ENCODE measurements around the gene PHKB.

PHKB gene

DNA sequence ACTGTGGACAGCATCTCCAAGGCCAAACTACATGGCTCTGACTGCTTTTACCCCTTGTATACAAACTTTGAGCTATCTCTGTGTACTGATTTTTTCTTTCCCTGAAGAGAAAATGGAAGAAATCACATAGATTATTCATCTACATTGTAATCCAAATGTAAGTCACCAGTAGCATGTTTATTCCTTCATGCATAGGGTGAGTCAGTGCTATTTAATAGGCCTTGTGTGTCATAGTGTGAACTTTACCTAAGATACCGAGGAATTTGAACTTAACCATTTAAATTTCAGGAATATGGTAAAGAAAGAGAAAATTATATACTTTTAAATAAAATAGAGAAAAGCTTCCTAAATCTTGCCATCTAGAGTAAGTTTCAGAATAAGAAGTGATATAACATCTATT lies 16.5 kb downstream of the PHKB start:
- Mint-ChIP-seq H3K9me3 (no peaks in the 10 kb centered on the region), H3K36me3 (ENCODE audit: low read depth) (peaks cover 6% of the 10 kb centered on the region), H3K27ac (no peak overlapping the region), H3K4me3 (no peak overlapping the region), H3K4me1 (ENCODE audit: low read depth) (no peaks in the 10 kb centered on the region), H3K27me3 (ENCODE audit: low read depth) (no peaks in the 10 kb centered on the region)
- DNase-seq (ENCODE audit: low spot score): no peak

DNA sequence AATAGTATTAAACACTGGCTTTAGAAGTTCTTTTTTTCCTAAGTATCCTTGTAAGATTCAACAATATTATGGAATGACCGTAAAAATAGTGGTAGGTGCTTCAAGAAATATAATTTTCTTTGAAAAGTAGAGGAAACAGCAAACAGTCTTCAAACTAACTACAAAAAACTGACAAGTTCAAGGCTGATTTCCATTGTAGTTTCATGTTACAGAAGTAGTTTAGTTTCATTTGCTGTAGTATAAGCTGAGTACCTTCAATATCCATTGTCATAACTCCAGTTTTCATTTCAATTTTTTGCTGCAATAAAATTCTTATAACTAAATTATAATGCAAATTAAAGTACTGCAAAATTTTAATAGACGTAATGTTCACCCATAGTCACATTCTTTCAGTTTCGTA lies 19.3 kb downstream of the PHKB start:
- peaks cover 6% of the 10 kb centered on the region for H3K36me3 Mint-ChIP-seq (ENCODE audit: low read depth)
- H3K4me3 Mint-ChIP-seq: no peak overlapping the region
- no peaks in the 10 kb centered on the region for H3K4me1 Mint-ChIP-seq (ENCODE audit: low read depth)
- no peaks in the 10 kb centered on the region for H3K27me3 Mint-ChIP-seq (ENCODE audit: low read depth)
- no peaks in the 10 kb centered on the region for H3K9me3 Mint-ChIP-seq
- DNase-seq (ENCODE audit: low spot score): no peak
- H3K27ac Mint-ChIP-seq: no peak overlapping the region

DNA sequence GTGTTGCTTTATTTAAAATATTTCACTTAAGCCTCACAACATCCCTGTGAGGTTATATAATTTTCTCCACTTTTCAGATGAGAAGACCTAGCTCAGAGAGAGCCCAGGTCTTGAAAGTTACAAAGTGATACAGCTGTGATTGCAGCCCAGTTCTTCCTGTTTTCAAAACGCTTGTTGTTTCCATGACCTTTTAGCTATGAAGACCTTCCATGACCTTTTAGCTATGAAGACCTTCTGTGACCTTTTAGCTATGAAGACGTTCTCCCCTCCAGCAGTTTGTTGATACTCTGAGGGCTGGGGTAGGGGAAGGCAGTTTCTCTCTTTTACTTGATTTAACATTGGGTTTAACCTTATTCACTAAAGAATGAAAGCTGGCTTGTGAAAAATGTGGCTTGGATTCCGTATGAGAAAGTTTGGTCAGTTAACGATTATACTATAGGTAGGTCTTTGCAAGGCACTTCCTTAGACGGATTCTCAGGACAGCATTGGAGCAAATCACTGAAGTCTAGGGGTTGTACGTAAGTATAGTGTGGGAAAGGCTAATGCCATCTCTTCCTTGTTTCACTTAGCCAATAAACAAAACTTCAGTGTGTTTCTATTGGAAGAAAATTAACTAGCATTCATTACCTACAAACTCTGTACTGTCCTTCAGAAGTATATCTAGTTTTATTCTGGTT lies 20.7 kb downstream of the PHKB start:
- no peak overlapping the region for H3K27ac Mint-ChIP-seq
- peaks cover 9% of the 10 kb centered on the region for H3K36me3 Mint-ChIP-seq (ENCODE audit: low read depth)
- no peak overlapping the region for H3K4me3 Mint-ChIP-seq
- no peaks in the 10 kb centered on the region for H3K9me3 Mint-ChIP-seq
- no peak for DNase-seq (ENCODE audit: low spot score)
- H3K27me3 Mint-ChIP-seq (ENCODE audit: low read depth): no peaks in the 10 kb centered on the region
- no peaks in the 10 kb centered on the region for H3K4me1 Mint-ChIP-seq (ENCODE audit: low read depth)

DNA sequence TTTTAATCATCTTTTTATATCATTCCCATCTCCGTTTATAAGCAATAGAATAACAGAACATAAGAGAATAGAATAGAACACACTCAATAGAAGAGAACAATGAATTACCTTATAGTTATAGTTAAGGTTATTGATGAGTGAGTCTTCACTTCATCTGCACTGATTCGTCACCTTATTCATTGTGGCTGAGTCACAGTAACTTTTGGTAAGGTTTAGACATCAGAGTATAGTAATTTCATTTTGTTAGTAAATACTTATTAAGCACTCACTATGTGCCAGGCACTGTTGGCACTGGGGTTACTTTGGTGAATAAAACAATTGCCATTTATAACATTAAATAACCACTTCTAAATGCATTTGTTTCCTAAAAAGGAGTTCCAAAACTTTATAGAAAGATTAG lies 22.5 kb downstream of the PHKB start:
- Mint-ChIP-seq H3K36me3 (ENCODE audit: low read depth) (peaks cover 20% of the 10 kb centered on the region), H3K4me1 (ENCODE audit: low read depth) (no peaks in the 10 kb centered on the region), H3K27ac (no peak overlapping the region), H3K27me3 (ENCODE audit: low read depth) (no peaks in the 10 kb centered on the region), H3K9me3 (peaks cover 6% of the 10 kb centered on the region), H3K4me3 (no peak overlapping the region)
- DNase-seq (ENCODE audit: low spot score): no peak

DNA sequence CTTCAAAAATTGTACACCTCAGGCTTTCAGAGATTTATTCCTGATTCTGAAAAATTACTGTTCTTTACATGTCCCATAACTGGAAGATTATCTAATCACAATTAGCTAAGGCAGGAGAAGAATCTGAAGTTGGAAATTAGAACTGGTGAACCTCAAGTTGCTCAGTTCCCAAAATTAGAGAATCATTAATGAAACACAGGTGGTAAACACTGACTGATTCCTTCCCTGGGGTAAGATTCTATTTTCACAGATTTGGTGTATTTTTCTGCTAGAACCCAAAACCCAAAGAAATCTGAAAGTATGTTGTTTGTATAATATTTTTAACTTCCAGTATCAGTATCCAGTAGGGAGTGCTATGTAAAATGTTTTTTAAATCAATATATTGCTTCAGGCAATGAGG lies 25.7 kb downstream of the PHKB start:
- Mint-ChIP-seq H3K9me3 (peaks cover 29% of the 10 kb centered on the region), H3K4me1 (ENCODE audit: low read depth) (no peaks in the 10 kb centered on the region), H3K4me3 (no peak overlapping the region), H3K27ac (no peak overlapping the region), H3K27me3 (ENCODE audit: low read depth) (no peaks in the 10 kb centered on the region), H3K36me3 (ENCODE audit: low read depth) (peaks cover 26% of the 10 kb centered on the region)
- DNase-seq (ENCODE audit: low spot score): no peak

DNA sequence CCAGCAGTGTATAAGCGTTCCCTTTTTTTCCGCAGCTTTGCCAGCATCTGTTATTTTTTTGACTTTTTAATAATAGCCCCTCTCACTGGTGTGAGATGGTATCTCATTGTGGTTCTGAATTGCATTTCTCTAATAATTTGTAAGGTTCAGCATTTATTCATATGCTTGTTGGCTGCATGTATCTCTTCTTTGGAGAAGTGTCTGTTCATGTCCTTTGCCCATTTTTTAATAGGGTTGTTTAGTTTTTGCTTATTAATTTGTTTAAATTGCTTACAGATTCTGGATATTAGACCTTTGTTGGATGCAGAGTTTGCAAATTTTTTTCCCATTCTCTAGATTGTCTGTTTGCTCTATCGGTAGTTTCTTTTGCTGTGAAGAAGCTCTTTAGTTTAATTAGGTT lies 26.9 kb downstream of the PHKB start:
- Mint-ChIP-seq H3K9me3 (peaks cover 29% of the 10 kb centered on the region), H3K4me1 (ENCODE audit: low read depth) (peaks cover 7% of the 10 kb centered on the region), H3K4me3 (no peak overlapping the region), H3K27ac (no peak overlapping the region), H3K27me3 (ENCODE audit: low read depth) (no peaks in the 10 kb centered on the region), H3K36me3 (ENCODE audit: low read depth) (peaks cover 26% of the 10 kb centered on the region)
- DNase-seq (ENCODE audit: low spot score): no peak

DNA sequence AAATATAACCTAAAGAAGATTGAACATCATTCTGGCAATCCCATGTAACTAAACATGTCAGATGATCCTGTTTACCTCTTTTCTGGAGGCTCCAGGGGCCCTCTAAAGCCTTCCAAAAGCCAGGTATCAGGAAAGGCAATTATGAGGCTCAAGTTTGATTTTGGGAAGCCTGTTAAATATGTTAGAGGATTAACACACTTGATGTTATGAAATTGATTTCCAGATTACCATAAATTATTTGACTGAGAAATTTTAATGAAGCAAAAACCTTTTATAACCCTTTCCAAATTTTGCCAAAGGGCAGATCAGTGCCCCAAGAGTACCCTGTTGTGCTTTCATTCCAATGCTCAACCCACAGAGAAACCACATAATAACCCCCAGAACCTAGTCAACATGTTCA lies 29.3 kb downstream of the PHKB start:
- peaks cover 26% of the 10 kb centered on the region for H3K36me3 Mint-ChIP-seq (ENCODE audit: low read depth)

DNA sequence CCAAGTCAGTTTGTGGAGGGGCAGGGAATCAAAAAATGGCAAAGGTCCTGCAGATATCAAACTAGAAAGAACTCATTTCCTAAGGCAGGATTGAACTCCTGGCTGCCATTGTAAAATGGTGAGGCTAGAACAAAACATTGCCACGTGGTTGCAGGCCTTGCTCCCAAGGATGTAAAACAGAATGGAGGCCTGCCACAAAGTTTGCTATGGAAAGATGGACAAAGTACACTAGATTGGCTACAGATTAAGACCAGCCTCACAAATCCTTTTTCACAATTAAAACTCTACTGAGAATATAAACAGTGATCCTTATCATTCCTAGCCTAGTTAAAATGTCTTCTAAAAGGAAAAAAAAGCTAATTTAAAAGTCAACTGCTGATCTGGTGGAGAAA lies 30.9 kb downstream of the PHKB start:
- H3K4me3 Mint-ChIP-seq: no peak overlapping the region
- H3K27me3 Mint-ChIP-seq (ENCODE audit: low read depth): no peaks in the 10 kb centered on the region
- no peak overlapping the region for H3K27ac Mint-ChIP-seq
- peaks cover 22% of the 10 kb centered on the region for H3K36me3 Mint-ChIP-seq (ENCODE audit: low read depth)
- H3K9me3 Mint-ChIP-seq: peaks cover 29% of the 10 kb centered on the region
- no peak for DNase-seq (ENCODE audit: low spot score)
- peaks cover 11% of the 10 kb centered on the region for H3K4me1 Mint-ChIP-seq (ENCODE audit: low read depth)

More for the DNA sequence above, 29.3 kb downstream of the PHKB start:
- no peak for DNase-seq (ENCODE audit: low spot score)
- peaks cover 11% of the 10 kb centered on the region for H3K4me1 Mint-ChIP-seq (ENCODE audit: low read depth)
- no peak overlapping the region for H3K4me3 Mint-ChIP-seq
- no peaks in the 10 kb centered on the region for H3K27me3 Mint-ChIP-seq (ENCODE audit: low read depth)
- peaks cover 29% of the 10 kb centered on the region for H3K9me3 Mint-ChIP-seq
- no peak overlapping the region for H3K27ac Mint-ChIP-seq

DNA sequence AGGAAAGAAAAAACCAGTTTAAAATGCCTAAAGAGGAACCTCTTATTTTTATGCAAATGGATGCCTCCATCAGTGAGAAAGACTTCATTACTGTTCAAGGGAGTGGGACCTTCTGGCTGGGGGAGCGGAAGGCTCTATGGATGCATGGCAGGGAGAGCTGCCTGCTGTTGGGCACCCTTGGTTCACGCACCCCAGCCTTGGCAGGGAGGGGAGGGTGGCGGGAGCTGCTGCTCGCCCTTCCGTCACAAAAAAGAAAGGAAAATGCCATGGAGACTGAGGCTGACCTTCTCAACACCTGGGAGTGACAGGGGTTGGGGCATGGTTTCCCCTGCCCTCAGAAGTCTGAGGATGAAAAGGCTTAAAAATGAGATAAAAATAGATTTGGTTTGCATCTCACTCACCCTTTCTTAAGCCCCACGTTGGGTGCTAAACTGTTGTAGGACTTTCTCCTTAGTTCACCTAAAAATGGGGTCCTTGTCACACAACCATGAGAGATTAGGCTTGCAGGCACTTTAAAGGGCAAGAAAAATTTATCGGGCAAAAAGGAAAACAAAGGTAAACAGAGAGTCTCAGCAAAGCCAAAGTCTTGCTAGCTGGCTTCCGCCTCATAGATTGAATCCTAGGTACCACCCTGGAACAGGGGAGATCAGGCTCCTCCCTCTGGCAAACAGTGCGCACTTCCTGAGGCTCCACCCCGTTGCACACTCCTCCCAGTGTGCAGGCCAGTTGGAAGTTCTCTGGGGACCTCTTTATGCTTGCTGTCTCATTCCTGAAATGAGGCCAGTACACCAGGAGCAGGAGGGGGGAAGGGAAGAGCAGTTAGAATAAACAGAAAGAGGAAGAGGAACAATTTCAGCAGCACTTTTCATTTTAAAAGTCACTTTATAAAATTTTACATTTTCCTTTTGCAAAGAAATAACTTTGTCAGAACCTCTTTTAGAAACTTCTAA lies 31.6 kb downstream of the PHKB start:
- H3K36me3 Mint-ChIP-seq (ENCODE audit: low read depth): peaks cover 24% of the 10 kb centered on the region
- H3K9me3 Mint-ChIP-seq: peaks cover 29% of the 10 kb centered on the region
- peak overlapping the region; percentile 78 for H3K27ac Mint-ChIP-seq
- peaks cover 11% of the 10 kb centered on the region for H3K4me1 Mint-ChIP-seq (ENCODE audit: low read depth)
- DNase-seq (ENCODE audit: low spot score): no peak
- peak overlapping the region; percentile 57 for H3K4me3 Mint-ChIP-seq
- no peaks in the 10 kb centered on the region for H3K27me3 Mint-ChIP-seq (ENCODE audit: low read depth)

DNA sequence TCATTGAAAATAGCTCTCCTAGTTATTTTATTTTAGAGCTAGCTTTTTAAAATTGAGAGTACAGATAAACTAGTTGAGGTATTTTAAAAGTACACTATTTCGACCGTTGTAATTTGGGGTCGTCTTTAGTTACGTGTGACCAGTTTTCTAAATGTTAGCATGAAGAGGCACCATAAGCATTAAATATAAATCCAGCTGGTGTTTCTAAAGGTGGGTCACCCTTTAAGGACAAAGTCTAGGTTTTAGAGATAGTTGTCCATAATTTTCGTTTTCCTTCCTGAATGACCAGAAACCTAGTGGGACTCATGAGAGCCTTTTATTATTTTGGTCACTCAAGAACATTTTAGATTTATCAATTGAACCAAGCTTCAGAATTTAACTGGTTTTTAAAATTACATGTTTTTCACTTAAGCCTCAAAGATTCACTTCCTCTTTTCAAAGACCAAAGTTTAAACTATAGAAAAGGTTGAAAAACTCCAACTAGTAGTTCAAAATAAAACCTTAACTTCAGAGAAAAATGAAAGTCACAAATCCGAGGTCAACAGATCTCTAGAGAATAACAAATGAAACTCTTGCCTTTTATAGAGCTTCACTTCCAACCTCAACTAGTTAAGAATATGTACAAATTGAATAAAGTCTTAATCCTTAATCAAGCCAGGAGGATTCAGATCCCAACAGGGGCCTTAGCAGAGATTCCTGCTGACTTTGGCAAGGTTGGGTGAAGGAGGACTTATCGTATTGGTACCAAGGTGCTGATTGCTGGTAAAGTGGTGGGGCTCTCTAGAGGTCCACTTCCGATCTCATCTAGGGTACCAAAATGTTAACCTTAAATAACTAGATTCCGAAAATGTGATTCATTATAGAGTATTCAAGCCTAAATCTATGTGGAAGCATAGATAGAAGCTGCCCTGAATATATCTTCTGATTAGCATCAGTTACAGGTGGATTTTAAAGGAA lies 32.5 kb downstream of the PHKB start:
- peaks cover 11% of the 10 kb centered on the region for H3K4me1 Mint-ChIP-seq (ENCODE audit: low read depth)

DNA sequence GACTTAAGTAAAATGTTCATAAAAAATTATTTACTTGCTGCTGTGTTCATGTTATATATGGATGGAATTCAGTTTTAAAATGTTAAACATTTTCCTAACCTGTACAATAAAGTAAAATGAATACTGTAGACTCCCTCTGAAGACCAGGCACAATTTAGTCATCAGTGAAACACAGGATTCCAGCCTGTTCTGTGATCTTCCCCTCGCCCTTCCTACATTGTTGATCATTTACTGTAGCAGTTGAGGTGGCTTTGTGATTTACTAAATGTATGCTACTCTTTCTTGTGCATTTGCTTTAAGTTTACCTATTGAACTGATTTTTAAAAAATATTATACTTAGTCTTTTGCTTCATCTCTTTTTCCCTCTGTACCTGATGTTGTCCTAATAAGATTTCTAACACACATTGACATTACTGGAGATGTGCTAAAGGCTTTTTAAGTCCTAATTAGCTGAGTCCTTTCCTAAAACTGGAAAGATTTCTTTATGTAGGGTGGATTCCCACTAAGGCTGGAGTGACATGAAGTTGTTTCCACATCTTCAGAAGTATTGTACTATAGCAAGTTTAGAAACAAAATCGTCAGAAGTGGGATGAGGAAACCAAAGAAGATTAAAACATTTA lies 38.1 kb downstream of the PHKB start:
- Mint-ChIP-seq H3K4me1 (ENCODE audit: low read depth) (no peaks in the 10 kb centered on the region), H3K36me3 (ENCODE audit: low read depth) (peaks cover 42% of the 10 kb centered on the region), H3K4me3 (no peak overlapping the region), H3K27ac (no peak overlapping the region), H3K9me3 (no peaks in the 10 kb centered on the region), H3K27me3 (ENCODE audit: low read depth) (no peaks in the 10 kb centered on the region)
- no peak for DNase-seq (ENCODE audit: low spot score)

More for the DNA sequence above, 32.5 kb downstream of the PHKB start:
- peak overlapping the region; percentile 36 for H3K27ac Mint-ChIP-seq
- no peak overlapping the region for H3K4me3 Mint-ChIP-seq
- H3K9me3 Mint-ChIP-seq: peaks cover 23% of the 10 kb centered on the region
- peaks cover 20% of the 10 kb centered on the region for H3K36me3 Mint-ChIP-seq (ENCODE audit: low read depth)
- DNase-seq (ENCODE audit: low spot score): no peak
- no peaks in the 10 kb centered on the region for H3K27me3 Mint-ChIP-seq (ENCODE audit: low read depth)

DNA sequence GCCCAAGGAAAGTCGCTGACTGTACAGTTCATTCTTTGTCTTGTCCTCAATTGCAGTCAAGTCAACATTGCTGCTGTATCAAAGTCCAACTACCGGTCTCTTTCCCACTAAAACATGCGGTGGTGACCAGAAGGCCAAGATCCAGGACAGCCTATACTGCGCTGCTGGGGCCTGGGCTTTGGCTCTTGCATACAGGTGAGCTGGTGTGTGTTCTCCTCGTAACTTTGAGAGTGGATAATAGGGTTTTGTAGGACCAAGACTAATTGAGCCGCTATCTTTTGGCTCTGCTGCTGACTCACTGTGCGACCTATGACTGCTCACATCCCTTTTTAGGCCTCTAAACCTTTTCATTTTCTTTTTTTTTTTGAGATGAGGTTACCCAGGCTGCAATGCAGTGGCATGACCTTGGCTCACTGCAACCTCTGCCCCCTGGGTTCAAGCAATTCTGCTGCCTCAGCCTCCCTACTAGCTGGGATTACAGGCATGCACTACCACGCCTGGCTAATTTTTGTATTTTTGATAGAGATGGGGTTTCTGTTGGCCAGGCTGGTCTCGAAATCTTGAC lies 38.7 kb downstream of the PHKB start:
- no peaks in the 10 kb centered on the region for H3K9me3 Mint-ChIP-seq
- no peaks in the 10 kb centered on the region for H3K4me1 Mint-ChIP-seq (ENCODE audit: low read depth)
- H3K27me3 Mint-ChIP-seq (ENCODE audit: low read depth): no peaks in the 10 kb centered on the region
- H3K36me3 Mint-ChIP-seq (ENCODE audit: low read depth): peaks cover 47% of the 10 kb centered on the region
- H3K27ac Mint-ChIP-seq: no peak overlapping the region
- no peak overlapping the region for H3K4me3 Mint-ChIP-seq
- no peak for DNase-seq (ENCODE audit: low spot score)

DNA sequence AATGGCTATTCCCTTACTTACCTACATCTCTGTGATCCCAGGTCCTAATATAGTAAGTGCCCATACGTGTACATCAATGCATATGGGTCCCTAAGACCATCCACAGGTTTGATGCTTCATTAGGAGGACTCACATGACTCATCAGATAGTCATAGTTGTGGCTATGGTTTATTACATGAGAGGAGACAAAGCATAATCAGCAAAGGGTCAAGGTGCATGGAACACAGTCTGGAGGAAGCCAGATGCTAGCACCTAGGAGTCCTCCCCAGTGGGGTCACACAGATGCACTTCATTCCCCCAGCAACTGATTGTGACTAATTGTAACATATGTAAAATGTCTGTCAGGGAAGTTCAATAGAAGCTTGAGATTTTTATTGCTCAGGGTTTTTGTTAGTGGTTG lies 42.8 kb downstream of the PHKB start:
- Mint-ChIP-seq H3K9me3 (no peaks in the 10 kb centered on the region), H3K27ac (no peak overlapping the region), H3K4me3 (no peak overlapping the region), H3K4me1 (ENCODE audit: low read depth) (peaks cover 4% of the 10 kb centered on the region), H3K36me3 (ENCODE audit: low read depth) (peaks cover 48% of the 10 kb centered on the region), H3K27me3 (ENCODE audit: low read depth) (no peaks in the 10 kb centered on the region)
- DNase-seq (ENCODE audit: low spot score): no peak

Measured in T-helper 2 cell treated with Interferon-gamma antibody and Interleukin-4, amounts not matched to agents 5 μg/mL and 100 μg/mL, for 36 hours (primary cell).